HFFc6 (cell line): ENCODE results near the gene LYSMD4. TPM values are rescaled to one million over a fixed set of nuclear protein-coding genes. Genes with fewer than 3 reads are reported as not detected.

Experiments used
- DNase-seq: peaks from one replicate; pipeline ENCODE4 v3.0.0-alpha.2; 2018
- H3K27ac Mint-ChIP-seq: 2 replicates; pipeline ENCODE4 v1.8.0; 2020; ENCODE audit warnings: mild to moderate bottlenecking, mixed read lengths
- H3K27me3 Mint-ChIP-seq: 2 replicates; pipeline ENCODE4 v1.8.0; 2021; ENCODE audit warnings: mild to moderate bottlenecking, moderate library complexity, mixed read lengths; ENCODE audit not compliant: insufficient read depth
- H3K36me3 Mint-ChIP-seq: 2 replicates; pipeline ENCODE4 v1.8.0; 2021; ENCODE audit warnings: low read depth, mixed read lengths
- H3K4me1 Mint-ChIP-seq: 2 replicates; pipeline ENCODE4 v1.8.0; 2020; ENCODE audit warnings: low read depth, mixed read lengths
- H3K4me3 Mint-ChIP-seq: 2 replicates; pipeline ENCODE4 v1.8.0; 2020; ENCODE audit warnings: mild to moderate bottlenecking, moderate library complexity, mixed read lengths
- H3K9me3 Mint-ChIP-seq: 2 replicates; pipeline ENCODE4 v1.8.0; 2020; ENCODE audit warnings: mild to moderate bottlenecking, mixed read lengths
- CTCF ChIP-seq: fragments of 200-600 bp; sonication (generic); IDR thresholded peaks from 2 replicates; pipeline ENCODE4 v1.5.0; 2021; ENCODE audit warnings: antibody characterized with exemption, mild to moderate bottlenecking
- total RNA-seq, 6 experiments: library from RNA; stranded (reverse); fragmentation: NEBNext Ultra II Directional; extraction: Animal tissue kit (Norgen Biotek cat#: 25700); gene quantifications; 2 replicates in 1 of 6; 3 replicates in 5 of 6; pipeline ENCODE4 v1.2.3, GENCODE V29; 2021

The LYSMD4 gene
- total RNA-seq, 6 experiments from 2014 or later, result 3.4 to 5.3 (median 4.4) TPM

- Mint-ChIP-seq H3K4me3 (no peak overlapping the region), H3K27ac (no peak overlapping the region), H3K4me1 (peaks cover 28% of the 10 kb centered on the region), H3K36me3 (no peaks in the 10 kb centered on the region), H3K27me3 (no peaks in the 10 kb centered on the region; the same call in 1 of the 2 replicates), H3K9me3 (no peaks in the 10 kb centered on the region)
- TF ChIP-seq CTCF, result no peak
- no peak for DNase-seq
These were observed 3.9 kb downstream of the LYSMD4 start for GRCh38 chr15:99729327-99729726.

GRCh38 chr15:99728916-99729315 lies 4.3 kb downstream of the LYSMD4 start:
- Mint-ChIP-seq H3K4me3 (no peak overlapping the region), H3K27ac (no peak overlapping the region), H3K9me3 (no peaks in the 10 kb centered on the region), H3K27me3 (no peaks in the 10 kb centered on the region; the same call in 1 of the 2 replicates), H3K4me1 (peaks cover 28% of the 10 kb centered on the region), H3K36me3 (no peaks in the 10 kb centered on the region)
- TF ChIP-seq CTCF, result no peak
- DNase-seq, result no peak

- no peak for TF ChIP-seq CTCF
- Mint-ChIP-seq H3K4me1 (peaks cover 28% of the 10 kb centered on the region), H3K4me3 (no peak overlapping the region), H3K27me3 (no peaks in the 10 kb centered on the region; the same call in 1 of the 2 replicates), H3K36me3 (no peaks in the 10 kb centered on the region), H3K27ac (no peak overlapping the region), H3K9me3 (no peaks in the 10 kb centered on the region)
- no peak for DNase-seq
These were observed 5.5 kb downstream of the LYSMD4 start for GRCh38 chr15:99727733-99728132.

- no peak for DNase-seq
- Mint-ChIP-seq H3K9me3 (no peaks in the 10 kb centered on the region), H3K36me3 (no peaks in the 10 kb centered on the region), H3K27ac (no peak overlapping the region), H3K4me1 (peaks cover 27% of the 10 kb centered on the region), H3K4me3 (no peak overlapping the region), H3K27me3 (no peaks in the 10 kb centered on the region; the same call in 1 of the 2 replicates)
- no peak for TF ChIP-seq CTCF
These were observed 5.9 kb downstream of the LYSMD4 start for GRCh38 chr15:99727330-99727729.

GRCh38 chr15:99726333-99726732 lies 6.9 kb downstream of the LYSMD4 start:
- no peaks in the 10 kb centered on the region; the same call in 1 of the 2 replicates for H3K27me3 Mint-ChIP-seq
- DNase-seq, result no peak
- H3K9me3 Mint-ChIP-seq, result no peaks in the 10 kb centered on the region
- H3K4me1 Mint-ChIP-seq, result peaks cover 17% of the 10 kb centered on the region
- no peak overlapping the region for H3K27ac Mint-ChIP-seq
- H3K4me3 Mint-ChIP-seq, result no peak overlapping the region
- no peak for TF ChIP-seq CTCF
- no peaks in the 10 kb centered on the region for H3K36me3 Mint-ChIP-seq

- H3K9me3 Mint-ChIP-seq, result no peaks in the 10 kb centered on the region
- no peak for TF ChIP-seq CTCF
- no peak overlapping the region for H3K4me3 Mint-ChIP-seq
- H3K36me3 Mint-ChIP-seq, result peaks cover 12% of the 10 kb centered on the region; the same call in 1 of the 2 replicates
- DNase-seq, result no peak
- peaks cover 11% of the 10 kb centered on the region for H3K4me1 Mint-ChIP-seq
- no peak overlapping the region for H3K27ac Mint-ChIP-seq
- H3K27me3 Mint-ChIP-seq, result no peaks in the 10 kb centered on the region; the same call in none of the 2 replicates
These were observed 10.8 kb downstream of the LYSMD4 start for GRCh38 chr15:99722406-99722805.
